ENCODE results near the gene GALNT14. TPM values are rescaled to one million over a fixed set of nuclear protein-coding genes. Genes with fewer than 3 reads are reported as not detected.

The GALNT14 gene
- total and polyA plus RNA-seq, 10 of the 15 experiments (the other 5 are each of a cell fraction or from before 2014, with no cell fraction given) = 3.7 to 17.8 (median 6.0) TPM

DNA sequence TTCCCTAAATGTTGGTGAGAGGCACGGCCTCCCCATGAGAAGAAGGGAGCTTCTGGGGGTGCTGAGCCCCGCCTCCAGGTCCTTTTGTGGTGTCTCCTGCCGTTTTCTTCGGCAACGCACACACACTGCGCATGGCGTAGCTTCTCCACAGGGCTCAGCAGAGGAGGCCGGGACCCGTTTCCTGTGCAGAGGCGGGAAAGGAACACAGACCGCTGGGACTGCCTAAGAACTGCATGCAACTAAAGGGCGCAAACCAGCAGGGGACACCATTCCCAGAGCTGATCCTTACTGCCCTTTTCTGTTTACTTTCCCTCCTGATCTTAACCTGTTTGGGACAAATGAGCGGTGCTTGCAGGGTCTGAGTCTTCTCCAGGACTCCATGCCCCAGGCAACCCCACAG, 240.7 kb downstream of the GALNT14 start (continued):
- TF ChIP-seq ZBTB11 (CRISPR knock-in tag; IDR thresholded peaks at IDR 0.05) (no peak), IKZF2 (IDR thresholded peaks at IDR 0.05) (no peak), HSF1 (IDR thresholded peaks at IDR 0.05; ENCODE audit: low read depth, low read length) (no peak), RCOR1 (conservative IDR thresholded peaks at IDR 0.05; ENCODE audit: low read depth, low read length) (no peak), BACH1 (IDR thresholded peaks at IDR 0.05; ENCODE audit: borderline replicate concordance) (no peak), TCF3 (IDR thresholded peaks at IDR 0.05; ENCODE audit: borderline replicate concordance, insufficient read depth, low read depth, low read length) (no peak), REST (IDR thresholded peaks at IDR 0.05; ENCODE audit: low read depth, low read length) (no peak), SREBF1 (IDR thresholded peaks at IDR 0.05; ENCODE audit: low read length) (no peak), FOXK2 (IDR thresholded peaks at IDR 0.05) (no peak), NFIC (IDR thresholded peaks at IDR 0.05; ENCODE audit: low read depth, low read length) (no peak)
- TF ChIP-seq, protein P1, sequence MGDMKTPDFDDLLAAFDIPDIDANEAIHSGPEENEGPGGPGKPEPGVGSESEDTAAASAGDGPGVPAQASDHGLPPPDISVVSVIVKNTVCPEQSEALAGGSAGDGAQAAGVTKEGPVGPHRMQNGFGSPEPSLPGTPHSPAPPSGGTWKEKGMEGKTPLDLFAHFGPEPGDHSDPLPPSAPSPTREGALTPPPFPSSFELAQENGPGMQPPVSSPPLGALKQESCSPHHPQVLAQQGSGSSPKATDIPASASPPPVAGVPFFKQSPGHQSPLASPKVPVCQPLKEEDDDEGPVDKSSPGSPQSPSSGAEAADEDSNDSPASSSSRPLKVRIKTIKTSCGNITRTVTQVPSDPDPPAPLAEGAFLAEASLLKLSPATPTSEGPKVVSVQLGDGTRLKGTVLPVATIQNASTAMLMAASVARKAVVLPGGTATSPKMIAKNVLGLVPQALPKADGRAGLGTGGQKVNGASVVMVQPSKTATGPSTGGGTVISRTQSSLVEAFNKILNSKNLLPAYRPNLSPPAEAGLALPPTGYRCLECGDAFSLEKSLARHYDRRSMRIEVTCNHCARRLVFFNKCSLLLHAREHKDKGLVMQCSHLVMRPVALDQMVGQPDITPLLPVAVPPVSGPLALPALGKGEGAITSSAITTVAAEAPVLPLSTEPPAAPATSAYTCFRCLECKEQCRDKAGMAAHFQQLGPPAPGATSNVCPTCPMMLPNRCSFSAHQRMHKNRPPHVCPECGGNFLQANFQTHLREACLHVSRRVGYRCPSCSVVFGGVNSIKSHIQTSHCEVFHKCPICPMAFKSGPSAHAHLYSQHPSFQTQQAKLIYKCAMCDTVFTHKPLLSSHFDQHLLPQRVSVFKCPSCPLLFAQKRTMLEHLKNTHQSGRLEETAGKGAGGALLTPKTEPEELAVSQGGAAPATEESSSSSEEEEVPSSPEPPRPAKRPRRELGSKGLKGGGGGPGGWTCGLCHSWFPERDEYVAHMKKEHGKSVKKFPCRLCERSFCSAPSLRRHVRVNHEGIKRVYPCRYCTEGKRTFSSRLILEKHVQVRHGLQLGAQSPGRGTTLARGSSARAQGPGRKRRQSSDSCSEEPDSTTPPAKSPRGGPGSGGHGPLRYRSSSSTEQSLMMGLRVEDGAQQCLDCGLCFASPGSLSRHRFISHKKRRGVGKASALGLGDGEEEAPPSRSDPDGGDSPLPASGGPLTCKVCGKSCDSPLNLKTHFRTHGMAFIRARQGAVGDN (IDR thresholded peaks at IDR 0.05) = no peak
